Neural progenitor cell (in vitro differentiated cells): ENCODE measurements around the gene NCDN. TPM values are rescaled to one million over a fixed set of nuclear protein-coding genes. Genes with fewer than 3 reads are reported as not detected.
A peak's percentile ranks its signal among the peaks of the same experiment; 100 is the strongest.

Experiments used
- DNase-seq: peaks from one replicate; pipeline ENCODE4 v3.0.0-alpha.2; 2016; ENCODE audit warnings: low spot score
- H2AFZ ChIP-seq: fragments of 200-600 bp; sonication (generic); replicated peaks from 2 replicates; pipeline ENCODE4 v1.6.1; 2016; ENCODE audit warnings: antibody characterized with exemption
- H3F3A ChIP-seq: fragments of 200-600 bp; sonication (generic); 2 replicates; pipeline ENCODE4 v1.6.1; 2016; ENCODE audit warnings: antibody characterized with exemption, low read depth
- H3K27ac ChIP-seq: fragments of 200-600 bp; sonication (generic); 2 replicates; pipeline ENCODE4 v1.5.1; 2016; ENCODE audit warnings: mild to moderate bottlenecking
- H3K27me3 ChIP-seq: fragments of 200-600 bp; sonication (generic); 2 replicates; pipeline ENCODE4 v1.6.1; 2016; ENCODE audit warnings: mild to moderate bottlenecking, moderate library complexity
- H3K36me3 ChIP-seq: fragments of 200-600 bp; sonication (generic); 2 replicates; pipeline ENCODE4 v1.5.1; 2016
- H3K4me1 ChIP-seq: fragments of 200-600 bp; sonication (generic); 2 replicates; pipeline ENCODE4 v1.6.1; 2016; ENCODE audit warnings: mixed run types
- H3K4me2 ChIP-seq: fragments of 200-600 bp; sonication (generic); 2 replicates; pipeline ENCODE4 v1.6.1; 2016
- H3K4me3 ChIP-seq: fragments of 200-600 bp; sonication (generic); 2 replicates; pipeline ENCODE4 v1.5.1; 2016
- H3K79me2 ChIP-seq: fragments of 200-600 bp; sonication (generic); 2 replicates; pipeline ENCODE4 v1.6.1; 2016; ENCODE audit warnings: low read depth
- H3K9ac ChIP-seq: fragments of 200-600 bp; sonication (generic); 2 replicates; pipeline ENCODE4 v1.6.1; 2016
- H3K9me3 ChIP-seq: fragments of 200-600 bp; sonication (generic); 2 replicates; pipeline ENCODE4 v1.5.1; 2016; ENCODE audit warnings: low read depth
- H4K20me1 ChIP-seq: fragments of 200-600 bp; sonication (generic); 2 replicates; pipeline ENCODE4 v1.6.1; 2016; ENCODE audit warnings: low read depth
- H3K27ac Mint-ChIP-seq: 3 replicates; pipeline ENCODE4 v1.8.0; 2021; ENCODE audit warnings: mixed read lengths
- H3K27me3 Mint-ChIP-seq: 2 replicates; pipeline ENCODE4 v1.8.0; 2022; ENCODE audit warnings: low read depth, mild to moderate bottlenecking, inconsistent platforms, moderate library complexity, mixed read lengths; ENCODE audit not compliant: insufficient read depth
- H3K36me3 Mint-ChIP-seq: 3 replicates; pipeline ENCODE4 v1.8.0; 2021; ENCODE audit warnings: mixed read lengths
- H3K4me1 Mint-ChIP-seq: 3 replicates; pipeline ENCODE4 v1.8.0; 2021; ENCODE audit warnings: mixed read lengths
- H3K4me3 Mint-ChIP-seq: 3 replicates; pipeline ENCODE4 v1.8.0; 2021; ENCODE audit warnings: mild to moderate bottlenecking, moderate library complexity, mixed read lengths
- H3K9me3 Mint-ChIP-seq: 3 replicates; pipeline ENCODE4 v1.8.0; 2020; ENCODE audit warnings: mixed read lengths
- CTCF ChIP-seq: fragments of 200-600 bp; sonication (generic); IDR thresholded peaks from 2 replicates; pipeline ENCODE4 v1.5.1; 2017; ENCODE audit warnings: antibody characterized with exemption, mild to moderate bottlenecking
- EZH2 ChIP-seq: fragments of 200-600 bp; sonication (generic); IDR thresholded peaks from 2 replicates; pipeline ENCODE4 v1.6.1; 2017; ENCODE audit warnings: antibody characterized with exemption, mild to moderate bottlenecking, moderate library complexity
- EZH2phosphoT487 ChIP-seq: fragments of 200-600 bp; sonication (generic); IDR thresholded peaks from 2 replicates; pipeline ENCODE4 v1.6.1; 2017; ENCODE audit warnings: antibody characterized with exemption
- total RNA-seq: library from RNA; depleted of rRNA; stranded (reverse); fragments of >200 nt; gene quantifications from 2 replicates; pipeline ENCODE4 v1.2.3, GENCODE V29; 2015; ENCODE audit warnings: low replicate concordance

Gene NCDN
- total RNA-seq, 1 donor from 2014 or later: 5.8 TPM

- no peak overlapping the region for H3K4me3 ChIP-seq
- no peaks in the 10 kb centered on the region for H3K27me3 ChIP-seq
- no peak overlapping the region for H3K4me2 ChIP-seq
- H3F3A ChIP-seq: no peaks in the 10 kb centered on the region
- H3K79me2 ChIP-seq: peaks cover 18% of the 10 kb centered on the region
- H3K4me3 Mint-ChIP-seq: no peak overlapping the region
- H3K4me1 Mint-ChIP-seq: peaks cover 20% of the 10 kb centered on the region
- H3K9ac ChIP-seq: no peak overlapping the region
- no peaks in the 10 kb centered on the region for H3K27me3 Mint-ChIP-seq
- H3K36me3 Mint-ChIP-seq: peaks cover 39% of the 10 kb centered on the region
- no peak for TF ChIP-seq EZH2phosphoT487
- no peak for TF ChIP-seq CTCF
- TF ChIP-seq EZH2: no peak
- H3K9me3 Mint-ChIP-seq: no peaks in the 10 kb centered on the region
- peaks cover 3% of the 10 kb centered on the region for H3K36me3 ChIP-seq
- no peak for DNase-seq
- no peak overlapping the region for H3K27ac Mint-ChIP-seq
- no peaks in the 10 kb centered on the region for H3K4me1 ChIP-seq
- H3K27ac ChIP-seq: no peak overlapping the region
- no peak overlapping the region for H2AFZ ChIP-seq
- H3K9me3 ChIP-seq: no peaks in the 10 kb centered on the region
- H4K20me1 ChIP-seq: peaks cover 8% of the 10 kb centered on the region
These were observed 45.9 kb downstream of the NCDN start for GRCh38 chr1:35603468-35603867.

DNA sequence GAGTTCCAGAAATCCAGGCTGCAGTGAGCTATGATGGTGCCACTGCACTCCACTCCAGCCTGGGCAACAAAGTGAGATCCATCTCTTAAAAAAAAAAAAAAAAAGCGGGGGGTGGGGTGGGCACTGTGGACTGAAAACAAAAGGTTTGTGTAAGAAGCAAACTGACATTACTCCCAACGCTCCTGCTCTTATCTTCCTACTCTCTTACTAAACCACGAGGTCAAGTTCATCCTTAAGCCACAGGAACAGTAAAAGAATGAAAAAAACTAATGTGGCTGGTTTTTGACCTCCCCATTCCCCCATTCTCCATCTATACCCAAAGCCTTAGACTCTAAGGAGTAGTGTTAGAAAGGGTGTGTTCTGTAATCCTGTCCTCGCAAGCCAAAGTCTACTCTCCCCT lies 46.3 kb downstream of the NCDN start:
- peaks cover 20% of the 10 kb centered on the region for H3K4me1 Mint-ChIP-seq
- TF ChIP-seq CTCF (no peak), EZH2phosphoT487 (no peak)
- H3K4me3 Mint-ChIP-seq: no peak overlapping the region
- no peaks in the 10 kb centered on the region for H3F3A ChIP-seq
- H3K9ac ChIP-seq: no peak overlapping the region
- H3K27ac ChIP-seq: no peak overlapping the region
- peaks cover 8% of the 10 kb centered on the region for H4K20me1 ChIP-seq
- no peaks in the 10 kb centered on the region for H3K27me3 Mint-ChIP-seq
- no peak overlapping the region for H3K4me3 ChIP-seq
- H3K9me3 Mint-ChIP-seq: no peaks in the 10 kb centered on the region
- H3K36me3 ChIP-seq: peaks cover 3% of the 10 kb centered on the region
- H3K4me1 ChIP-seq: no peaks in the 10 kb centered on the region
- H3K4me2 ChIP-seq: no peak overlapping the region
- DNase-seq: no peak
- H3K36me3 Mint-ChIP-seq: peaks cover 41% of the 10 kb centered on the region
- H3K79me2 ChIP-seq: peaks cover 18% of the 10 kb centered on the region
- H3K27ac Mint-ChIP-seq: no peak overlapping the region
- no peaks in the 10 kb centered on the region for H3K27me3 ChIP-seq
- H3K9me3 ChIP-seq: no peaks in the 10 kb centered on the region
- H2AFZ ChIP-seq: no peak overlapping the region

GRCh38 chr1:35605071-35605866 lies 47.7 kb downstream of the NCDN start:
- peaks cover 5% of the 10 kb centered on the region for H4K20me1 ChIP-seq
- H3F3A ChIP-seq: no peaks in the 10 kb centered on the region
- H3K4me3 ChIP-seq: no peak overlapping the region
- peaks cover 20% of the 10 kb centered on the region for H3K4me1 Mint-ChIP-seq
- no peaks in the 10 kb centered on the region for H3K9me3 Mint-ChIP-seq
- H3K79me2 ChIP-seq: peaks cover 18% of the 10 kb centered on the region
- H3K36me3 ChIP-seq: peaks cover 3% of the 10 kb centered on the region
- no peaks in the 10 kb centered on the region for H3K27me3 Mint-ChIP-seq
- no peak for DNase-seq
- no peaks in the 10 kb centered on the region for H3K4me1 ChIP-seq
- H3K27ac ChIP-seq: no peak overlapping the region
- H3K27me3 ChIP-seq: no peaks in the 10 kb centered on the region
- no peaks in the 10 kb centered on the region for H3K9me3 ChIP-seq
- no peak overlapping the region for H3K4me3 Mint-ChIP-seq
- H2AFZ ChIP-seq: no peak overlapping the region
- no peak overlapping the region for H3K4me2 ChIP-seq
- TF ChIP-seq EZH2 (no peak), CTCF (no peak), EZH2phosphoT487 (no peak)
- peaks cover 42% of the 10 kb centered on the region for H3K36me3 Mint-ChIP-seq
- no peak overlapping the region for H3K9ac ChIP-seq
- H3K27ac Mint-ChIP-seq: peak overlapping the region; percentile 42
